HG02938 (cell line): ENCODE measurements around the gene SYPL1.

ENCODE experiments used
- ATAC-seq: cut with Tn5 transposase; IDR thresholded peaks from one replicate; pipeline ENCODE4 v1.9.1; 2021; ENCODE audit warnings: mild to moderate bottlenecking, moderate library complexity; ENCODE audit not compliant: unreplicated experiment

Gene SYPL1

DNA sequence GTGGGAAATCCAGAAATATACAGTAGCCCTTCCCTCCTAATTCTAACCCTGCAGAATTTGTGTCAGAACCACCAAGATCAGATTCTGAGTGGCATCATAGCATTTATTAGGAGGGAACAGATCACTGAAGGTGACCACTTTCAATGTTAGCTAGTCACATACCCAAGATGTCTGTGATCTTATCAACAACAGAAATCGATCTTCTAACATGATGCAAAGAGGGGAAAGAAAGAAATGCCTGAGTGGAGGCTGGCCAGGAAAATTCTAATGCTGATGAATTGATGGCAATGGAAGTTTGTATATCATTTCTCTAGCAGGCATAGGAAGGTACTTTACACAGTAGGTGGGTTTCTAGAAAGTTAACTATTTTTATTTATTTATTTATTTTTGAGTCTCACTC lies 10.6 kb upstream of the SYPL1 start:
- ATAC-seq, result no peak

GRCh38 chr7:106121189-106121810 lies 9.2 kb upstream of the SYPL1 start:
- ATAC-seq, result no peak

DNA sequence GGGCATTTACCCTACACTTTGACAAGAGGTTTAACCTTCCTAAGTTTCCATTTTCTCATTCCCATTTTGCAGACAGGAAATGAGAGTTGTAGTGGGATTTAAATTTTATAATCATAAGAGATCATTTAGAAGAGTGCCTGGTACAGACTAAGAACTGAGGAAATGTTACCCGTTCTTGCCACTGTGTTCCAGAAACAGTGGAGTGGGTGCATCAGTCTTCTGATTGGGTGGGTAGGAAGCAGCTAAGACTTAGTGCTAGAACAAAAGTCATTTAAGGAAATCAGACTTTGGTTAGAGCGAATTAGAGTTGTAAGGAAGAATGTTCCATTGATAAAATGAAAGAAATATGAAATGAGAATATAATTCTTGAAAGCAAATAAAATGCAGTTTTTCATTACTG lies 8.4 kb upstream of the SYPL1 start:
- ATAC-seq, result no peak

DNA sequence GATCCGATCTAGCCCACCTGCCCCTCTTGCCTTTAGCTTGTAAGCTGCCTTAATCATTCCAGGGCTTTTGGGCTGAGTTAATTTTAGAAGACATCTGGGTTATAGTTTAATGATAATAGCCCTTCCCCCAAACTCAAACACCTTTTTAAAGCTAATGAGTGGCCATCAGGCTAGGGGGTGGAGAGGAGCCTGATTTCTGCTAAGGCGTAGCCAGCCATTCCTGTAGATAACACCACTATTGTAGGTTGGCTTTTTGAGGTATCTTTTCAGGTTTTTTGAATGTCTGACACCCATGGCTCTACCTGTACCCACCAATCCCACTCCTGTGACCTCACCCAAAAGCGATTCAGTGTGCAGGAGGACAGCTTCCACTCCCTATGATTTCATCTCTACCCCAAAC lies 7.6 kb upstream of the SYPL1 start:
- no peak for ATAC-seq

- no peak for ATAC-seq
Observed at GRCh38 chr7:106117786-106118544, 5.9 kb upstream of the SYPL1 start.

- ATAC-seq, result no peak
Observed at GRCh38 chr7:106116161-106116704, 4.1 kb upstream of the SYPL1 start.

DNA sequence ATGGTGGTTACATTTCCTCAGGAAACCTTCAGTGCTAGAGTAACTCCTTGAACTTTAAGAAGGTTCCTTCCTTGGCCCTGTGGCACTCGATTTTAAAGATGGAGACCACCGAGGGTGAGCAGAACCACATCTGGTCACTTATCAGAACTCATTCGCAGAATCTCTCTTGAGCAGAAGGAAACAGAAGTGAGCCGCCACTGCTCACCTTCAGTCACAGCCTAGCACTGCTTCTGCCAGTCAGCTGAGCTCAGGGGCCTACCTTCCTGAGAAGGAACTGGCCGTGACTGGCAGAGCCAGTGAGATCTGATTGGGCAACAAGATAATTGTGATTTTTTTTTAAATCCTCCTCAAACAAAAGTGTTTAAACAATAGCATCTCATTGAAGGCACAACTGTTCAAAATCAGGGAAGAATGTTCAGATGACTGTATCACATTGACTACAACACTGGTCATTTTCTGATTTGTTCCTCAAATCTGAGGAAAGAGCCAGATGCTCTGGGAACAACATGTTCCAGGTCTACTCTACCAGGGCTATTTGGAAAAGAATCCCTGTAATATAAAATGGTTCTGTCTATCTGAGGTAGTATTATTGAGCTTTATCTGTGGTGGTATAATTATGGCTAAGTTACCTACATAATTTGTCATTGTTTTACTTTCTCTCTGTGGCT lies 2.7 kb upstream of the SYPL1 start:
- ATAC-seq, result no peak

- ATAC-seq, result no peak
Observed at GRCh38 chr7:106112972-106113421, 885 bp upstream of the SYPL1 start.

DNA sequence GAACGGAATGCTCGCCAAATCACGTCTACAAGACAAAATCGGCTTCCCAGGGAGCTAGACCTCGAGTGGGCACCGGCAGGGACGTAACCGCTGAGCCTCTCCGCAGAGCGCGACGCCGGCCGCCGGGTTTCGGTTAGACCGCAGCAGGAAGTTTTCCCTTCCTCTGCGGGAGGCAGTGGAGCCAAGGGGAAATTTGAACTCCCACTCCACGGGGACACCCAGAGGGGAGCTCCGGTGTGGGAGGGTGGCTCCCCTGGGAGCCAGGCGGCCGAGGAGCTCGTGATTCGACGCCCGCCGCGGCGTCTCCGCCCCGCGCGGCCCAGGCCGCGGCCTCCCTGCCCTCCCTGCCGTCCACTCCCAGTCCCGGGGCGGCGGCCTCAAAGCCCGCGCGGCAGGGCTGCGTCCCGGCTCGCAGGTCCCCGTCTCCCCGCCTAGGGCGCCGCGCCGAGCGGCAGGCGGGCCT lies 426 bp downstream of the SYPL1 start:
- peak; percentile 25 for ATAC-seq

GRCh38 chr7:106110885-106111654 lies 1.0 kb downstream of the SYPL1 start:
- no peak for ATAC-seq

GRCh38 chr7:106110238-106110560 lies 1.9 kb downstream of the SYPL1 start:
- no peak for ATAC-seq

DNA sequence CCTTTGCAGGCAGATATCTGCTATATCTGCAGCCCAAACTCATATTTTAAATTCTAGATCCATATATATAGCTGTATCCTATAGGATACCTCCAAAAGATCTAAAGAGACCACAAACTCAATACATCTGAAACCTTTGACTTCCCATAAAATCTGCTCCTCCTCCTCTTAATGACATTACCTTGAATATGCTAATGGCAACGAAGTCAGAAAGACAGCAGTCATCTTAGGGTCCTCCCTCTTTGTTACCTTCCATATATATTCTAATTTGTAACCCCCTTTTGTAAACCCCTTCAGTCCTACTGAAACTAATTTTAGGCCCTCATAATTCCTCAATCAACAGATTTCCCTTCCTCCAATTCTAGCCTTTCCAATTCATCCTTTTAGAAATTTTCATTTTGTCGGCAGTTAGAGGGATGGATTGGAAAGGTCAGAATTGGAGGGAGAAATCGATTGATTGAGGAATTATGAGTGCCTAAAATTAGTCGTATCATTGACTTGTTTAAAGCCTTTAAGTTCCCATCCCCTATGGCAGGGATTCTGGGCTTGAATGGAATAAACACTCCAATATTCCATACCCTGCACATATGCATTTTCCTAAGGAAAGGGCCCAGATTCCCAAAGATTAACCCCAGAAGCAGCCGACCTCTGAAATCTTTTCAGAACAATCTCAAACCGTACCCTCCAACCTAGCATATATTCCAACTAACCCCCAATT lies 2.4 kb downstream of the SYPL1 start:
- ATAC-seq, result no peak

DNA sequence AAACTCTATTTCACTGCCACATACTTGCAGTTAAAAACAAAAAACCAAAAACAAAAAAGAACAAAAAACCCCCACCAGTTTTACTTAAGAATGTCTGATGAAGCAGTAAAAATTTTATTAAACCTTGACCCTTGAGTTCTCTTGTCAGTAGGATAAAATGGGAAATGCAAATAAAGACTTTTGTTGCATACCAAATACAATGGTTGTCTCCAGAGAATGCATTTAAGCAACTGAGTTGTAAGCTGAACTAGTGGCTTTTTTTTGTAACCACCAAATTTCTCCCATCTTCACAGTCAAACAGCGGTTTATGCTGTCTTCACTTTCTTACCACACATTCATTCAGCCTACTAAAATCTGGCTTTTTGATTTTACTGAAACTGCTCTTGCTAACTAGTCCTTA lies 3.1 kb downstream of the SYPL1 start:
- no peak for ATAC-seq

DNA sequence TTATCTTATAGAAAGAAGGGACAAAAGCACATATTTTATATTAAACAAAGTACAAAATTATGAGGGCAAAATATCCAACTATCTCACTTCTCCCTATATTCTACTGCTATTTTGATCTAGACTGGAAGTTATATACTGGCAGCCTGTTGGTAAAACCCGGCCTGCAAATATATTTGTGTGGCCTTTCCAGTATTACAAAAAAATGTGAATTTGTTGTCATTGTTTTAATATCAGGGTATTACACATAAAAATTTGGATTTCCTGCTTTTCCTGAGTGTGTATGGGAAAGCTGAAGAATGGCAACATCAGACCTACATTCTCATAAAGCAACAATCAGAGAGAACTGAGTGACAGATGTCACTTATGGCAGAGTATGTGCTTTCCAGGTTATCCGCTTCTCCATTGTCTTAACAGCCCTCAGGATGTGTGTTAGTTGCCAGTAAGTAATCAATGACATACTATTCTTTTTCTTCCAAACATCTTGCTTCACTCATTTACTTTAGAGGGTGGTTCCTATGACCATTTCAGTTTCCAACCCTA lies 7.3 kb downstream of the SYPL1 start:
- no peak for ATAC-seq

GRCh38 chr7:106102387-106102966 lies 9.6 kb downstream of the SYPL1 start:
- no peak for ATAC-seq

GRCh38 chr7:106101726-106102125 lies 10.4 kb downstream of the SYPL1 start:
- ATAC-seq, result no peak

DNA sequence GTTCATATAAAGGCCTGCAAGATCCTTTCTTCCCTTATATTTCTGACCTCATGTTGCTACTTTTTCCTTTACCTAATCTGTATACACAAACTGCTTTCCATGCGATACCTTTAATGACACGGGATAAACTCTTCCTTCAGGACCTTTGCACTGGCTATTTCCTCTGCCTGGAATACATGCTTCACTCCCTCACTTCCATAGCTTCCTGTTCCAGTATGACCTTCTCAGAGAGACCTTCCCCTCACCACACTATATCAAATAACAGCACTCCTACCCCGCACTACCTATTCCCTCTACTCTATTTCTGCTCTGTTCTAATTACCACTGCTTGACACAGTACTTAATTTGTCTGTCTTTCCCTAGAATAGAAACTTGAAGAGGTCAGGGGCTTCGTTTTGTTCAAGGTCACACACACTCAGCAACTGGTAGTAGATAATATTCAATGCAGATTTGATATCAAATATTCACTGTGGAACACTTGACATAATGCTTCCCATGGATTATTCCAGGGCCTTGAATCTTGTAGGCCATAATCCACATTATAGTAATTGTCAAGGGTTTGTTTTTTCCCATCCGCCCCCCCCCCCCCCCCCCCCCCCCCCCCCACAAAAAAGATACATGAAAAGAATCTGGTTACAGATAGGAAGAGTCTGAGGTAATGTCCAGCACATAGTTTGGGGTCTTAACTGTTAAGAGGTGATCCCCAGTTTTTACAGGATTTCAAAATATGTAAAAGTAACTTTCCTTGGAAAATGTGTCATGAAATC lies 11.1 kb downstream of the SYPL1 start:
- ATAC-seq, result no peak

GRCh38 chr7:106099539-106099938 lies 12.6 kb downstream of the SYPL1 start:
- no peak for ATAC-seq

- no peak for ATAC-seq
Observed at GRCh38 chr7:106098889-106099288, 13.2 kb downstream of the SYPL1 start.
